GM12878 (cell line): ENCODE measurements around the gene SPTAN1. TPM values are rescaled to one million over a fixed set of nuclear protein-coding genes. Genes with fewer than 3 reads are reported as not detected.

Source experiments
- ATAC-seq: fragments of 200-7000 bp; cut with Tn5 transposase; 3 replicates; pipeline ENCODE4 v1.9.1; 2020; ENCODE audit warnings: mild to moderate bottlenecking, moderate library complexity
- BruUV-seq: library from RNA; stranded (reverse); fragments of 400-500 nt; replicated peaks from 2 replicates; lab custom pipeline; 2021; lab: Mats Ljungman, UMichigan
- CTCF ChIA-PET: fragments of 300-600 bp; sonication (Branson Sonifier 250); formaldehyde crosslinking; extraction: SDS; loops from one replicate; lab custom pipeline; 2021; ENCODE audit warnings: inconsistent platforms; lab: Yijun Ruan, JAX
- POLR2A ChIA-PET: fragments of 350-600 bp; formaldehyde crosslinking; extraction: SDS; loops from one replicate; lab custom pipeline; 2021; ENCODE audit warnings: inconsistent platforms; lab: Charles Lee
- RAD21 ChIA-PET: fragments of 300-600 bp; sonication (Branson Sonifier 250); formaldehyde crosslinking; loops from one replicate; lab custom pipeline; 2023; ENCODE audit warnings: antibody characterized with exemption; ENCODE audit not compliant: unreplicated experiment; lab: Charles Lee
- SMC1A ChIA-PET: fragments of 300-600 bp; sonication (Branson Sonifier 250); formaldehyde crosslinking; loops from one replicate; lab custom pipeline; 2023; ENCODE audit not compliant: unreplicated experiment, uncharacterized antibody; lab: Charles Lee
- DNase-seq: peaks from one replicate; pipeline ENCODE4 v3.0.0-alpha.2; 2011; ENCODE audit warnings: low read depth, low spot score
- FAIRE-seq: peaks from 3 replicates; lab custom pipeline; 2011; peaks lifted over from hg19 to GRCh38; lab: Jason Lieb, UNC
- H2AFZ ChIP-seq: 2 replicates; pipeline ENCODE4 v1.6.0; 2011; ENCODE audit warnings: low read depth, low read length, control low read depth; ENCODE audit not compliant: control insufficient read depth
- H3K27ac ChIP-seq: 2 replicates; pipeline ENCODE4 v1.5.1; 2011; ENCODE audit warnings: control low read depth; ENCODE audit not compliant: control insufficient read depth, insufficient read depth
- H3K27me3 ChIP-seq, 2 experiments: replicated peaks in 1 of 2; 2 replicates each; pipeline versions ENCODE4 v1.6.0 to v1.6.1; 2011; ENCODE audit warnings: low read length in 1 of 2; ENCODE audit not compliant: control insufficient read depth in 2 of 2, insufficient read depth in 2 of 2
- H3K36me3 ChIP-seq, 2 experiments: 2 replicates each; pipeline ENCODE4 v1.5.1; 2011; ENCODE audit warnings: low read length in 1 of 2; ENCODE audit not compliant: control insufficient read depth in 2 of 2, insufficient read depth in 2 of 2
- H3K4me1 ChIP-seq: 2 replicates; pipeline ENCODE4 v1.6.1; 2011; ENCODE audit warnings: mild to moderate bottlenecking, low read length, moderate library complexity, mixed read lengths; ENCODE audit not compliant: control insufficient read depth, insufficient read depth
- H3K4me2 ChIP-seq: 2 replicates; pipeline ENCODE4 v1.6.0; 2011; ENCODE audit warnings: control low read depth; ENCODE audit not compliant: control insufficient read depth, insufficient read depth
- H3K4me3 ChIP-seq: fragments of 200-600 bp; sonication (generic); 2 replicates; pipeline ENCODE4 v1.5.1; 2016
- H3K79me2 ChIP-seq: 2 replicates; pipeline ENCODE4 v1.6.0; 2011; ENCODE audit warnings: low read length; ENCODE audit not compliant: control insufficient read depth, insufficient read depth
- H3K9ac ChIP-seq: 2 replicates; pipeline ENCODE4 v1.8.0; 2011; ENCODE audit warnings: low read length, control low read depth, mixed read lengths; ENCODE audit not compliant: control insufficient read depth, insufficient read depth
- H3K9me3 ChIP-seq: replicated peaks from 3 replicates; pipeline ENCODE4 v1.5.1; 2011; ENCODE audit warnings: mild to moderate bottlenecking, low read length; ENCODE audit not compliant: control insufficient read depth, insufficient read depth
- H4K20me1 ChIP-seq: 2 replicates; pipeline ENCODE4 v1.6.0; 2011; ENCODE audit not compliant: control insufficient read depth, insufficient read depth
- BACH1 ChIP-seq: fragments of 450-650 bp; IDR thresholded peaks from 2 replicates; pipeline ENCODE4 v1.6.1; 2017; ENCODE audit warnings: mild to moderate bottlenecking, borderline replicate concordance
- BMI1 ChIP-seq: fragments of 450-650 bp; IDR thresholded peaks from 2 replicates; pipeline ENCODE4 v1.6.1; 2016; ENCODE audit warnings: mild to moderate bottlenecking, moderate library complexity, borderline replicate concordance
- CTCF ChIP-seq, 3 experiments: IDR thresholded peaks in 2 of 3; conservative IDR thresholded peaks in 1 of 3; 2 replicates each; pipeline ENCODE4 v1.5.1; 2011; ENCODE audit warnings: low read depth in 3 of 3, low read length in 3 of 3, mild to moderate bottlenecking in 3 of 3, control low read depth in 2 of 3, moderate library complexity in 2 of 3, inconsistent platforms in 1 of 3, mixed read lengths in 1 of 3; ENCODE audit not compliant: control insufficient read depth in 2 of 3, insufficient read depth in 1 of 3; ENCODE audit errors: extremely low read depth in 1 of 3
- EP300 ChIP-seq, 2 experiments: fragments of 150-350 bp in 1 of 2; IDR thresholded peaks; 2 replicates each; pipeline ENCODE4 v1.6.1; 2011 to 2012; ENCODE audit warnings: low read depth in 2 of 2, low read length in 2 of 2, borderline replicate concordance in 1 of 2, improper control_type of control experiment in 1 of 2, inconsistent platforms in 1 of 2; ENCODE audit not compliant: control insufficient read depth in 1 of 2
- IRF5 ChIP-seq: fragments of 450-650 bp; IDR thresholded peaks from 2 replicates; pipeline ENCODE4 v1.6.1; 2017; ENCODE audit warnings: borderline replicate concordance
- NR2C1 ChIP-seq: fragments of 450-650 bp; IDR thresholded peaks from 2 replicates; pipeline ENCODE4 v1.6.1; 2017; ENCODE audit warnings: antibody characterized with exemption, mild to moderate bottlenecking, moderate library complexity
- POLR2AphosphoS5 ChIP-seq: IDR thresholded peaks from 2 replicates; pipeline ENCODE4 v1.6.1; 2011; ENCODE audit warnings: mild to moderate bottlenecking, low read length, inconsistent platforms
- POU2F2 ChIP-seq: IDR thresholded peaks from 3 replicates; pipeline ENCODE4 v1.6.1; 2011; ENCODE audit warnings: low read depth, mild to moderate bottlenecking, low read length, borderline replicate concordance
- RFX5 ChIP-seq: IDR thresholded peaks from 2 replicates; pipeline ENCODE4 v1.6.1; 2011; ENCODE audit warnings: low read depth, low read length, improper control_type of control experiment
- SIN3A ChIP-seq: IDR thresholded peaks from 2 replicates; pipeline ENCODE4 v1.6.1; 2012; ENCODE audit warnings: low read depth, low read length, improper control_type of control experiment
- STAT3 ChIP-seq: IDR thresholded peaks from 2 replicates; pipeline ENCODE4 v1.6.1; 2011; ENCODE audit warnings: low read depth, low read length, improper control_type of control experiment
- TARDBP ChIP-seq: IDR thresholded peaks from 2 replicates; pipeline ENCODE4 v1.6.1; 2016; ENCODE audit warnings: borderline replicate concordance
- TBL1XR1 ChIP-seq: IDR thresholded peaks from 2 replicates; pipeline ENCODE4 v1.6.1; 2012; ENCODE audit warnings: low read depth, low read length, improper control_type of control experiment
- USF1 ChIP-seq: IDR thresholded peaks from 2 replicates; pipeline ENCODE4 v1.6.1; 2011; ENCODE audit warnings: borderline replicate concordance, low read depth, mild to moderate bottlenecking, moderate library complexity, mixed read lengths, low read length; ENCODE audit not compliant: insufficient read depth; ENCODE audit errors: extremely low read length
- USF2 ChIP-seq: IDR thresholded peaks from 2 replicates; pipeline ENCODE4 v1.6.1; 2011; ENCODE audit warnings: low read depth, low read length, improper control_type of control experiment, borderline replicate concordance
- WGBS: methylation state at CpG from one replicate; pipeline ENCODE4 v1.1.6; 2016; ENCODE audit warnings: low lambda C conversion rate; ENCODE audit not compliant: insufficient replicate concordance, insufficient coverage; ENCODE audit errors: missing lambda C conversion rate; 5-methylcytosine and 5-hydroxymethylcytosine counted together
- in situ Hi-C: fragments of 300-500 bp; cut with MboI; formaldehyde crosslinking; loops from 9 replicates; pipeline ENCODE4 v1.14.3; 2018; ENCODE audit warnings: mixed read lengths
- intact Hi-C: fragments of 100-400 bp; cut with micrococcal nuclease; formaldehyde crosslinking; loops from one replicate; pipeline ENCODE4 v1.14.2; 2022; ENCODE audit not compliant: unreplicated experiment
- polyA plus RNA-seq, 11 experiments: library from polyadenylated mRNA; depleted of rRNA in 4 of 11; unstranded in 6 of 11; stranded (reverse) in 5 of 11; fragments of >200 nt; fragmentation: Nextera tagmentation in 4 of 11; fragmentation: Illumina TruSeq in 1 of 11; extraction: Ambion mirVana in 4 of 11; extraction: Trizol in 1 of 11; gene quantifications; 1 replicate in 1 of 11; 2 replicates in 10 of 11; pipeline versions ENCODE4 v1.2.1 to v1.2.3, GENCODE V29; 2011 to 2016; ENCODE audit warnings: inconsistent platforms in 2 of 11, missing spikeins in 2 of 11, low read depth in 1 of 11
- total RNA-seq, 4 experiments: library from RNA; depleted of rRNA in 3 of 4; stranded (reverse); fragments of >200 nt in 3 of 4; fragmentation: Illumina TruSeq in 1 of 4; extraction: Trizol in 1 of 4; gene quantifications; 2 replicates each; pipeline versions ENCODE4 v1.2.1 to v1.2.3, GENCODE V29; 2013 to 2021

Gene SPTAN1
- total and polyA plus RNA-seq, 10 of the 15 experiments (the other 5 are each of a cell fraction or from before 2014, with no cell fraction given) = 18.7 to 156 (median 73.6) TPM

- DNase-seq = no peak
- no TSS peak for BruUV-seq
- SMC1A ChIA-PET = interaction anchor here (0.6 kb wide), 2 partner anchors 68 to 1244 kb away, joined by 3 read pairs; no protein-coding TSS in a partner anchor
- TF ChIP-seq STAT3 (no peak), SIN3A (no peak), NR2C1 (no peak), BMI1 (no peak), RFX5 (no peak), USF2 (no peak), TARDBP (no peak), CTCF (IDR thresholded peaks at IDR 0.05 in 2 of 3, conservative IDR thresholded peaks at IDR 0.05 in 1 of 3; ENCODE audit: control insufficient read depth in 2 of 3, extremely low read depth in 1 of 3, insufficient read depth in 1 of 3, low read depth in 3 of 3, low read length in 3 of 3) (no peak), USF1 (no peak), BACH1 (no peak), POLR2AphosphoS5 (no peak), POU2F2 (no peak), IRF5 (no peak), TBL1XR1 (no peak), EP300 (IDR thresholded peaks at IDR 0.05; ENCODE audit: borderline replicate concordance in 1 of 2, control insufficient read depth in 1 of 2, low read depth in 2 of 2, low read length in 2 of 2) (no peak)
Observed at GRCh38 chr9:128638580-128638979, 86.2 kb downstream of the SPTAN1 start.

More at GRCh38 chr9:128638580-128638979, 86.2 kb downstream of the SPTAN1 start:
- FAIRE-seq = no peak
- 98% methylated on average over 4 of the region's 4 CpGs for WGBS
- ChIA-PET CTCF (interaction anchor here (0.7 to 1.3 kb wide), 4 partner anchors 34 to 290 kb away, joined by 3 read pairs; partner anchors contain the start of gene PKN3), RAD21 (interaction anchor here (0.6 kb wide), 1 partner anchor 15 kb away, joined by 3 read pairs; no protein-coding TSS in a partner anchor), POLR2A (interaction anchor here (1.1 to 1.5 kb wide), 2 partner anchors 45 to 88 kb away, joined by 3 to 4 read pairs; no protein-coding TSS in a partner anchor)
- Histone ChIP-seq H3K27ac (no peak overlapping the region), H2AFZ (no peak overlapping the region), H3K4me1 (peaks cover 2% of the 10 kb centered on the region), H3K36me3 (peaks cover 0 to 4% of the 10 kb centered on the region in 2 experiments; a peak in 3 of 4 replicates), H3K9ac (no peak overlapping the region), H4K20me1 (no peaks in the 10 kb centered on the region), H3K4me3 (no peak overlapping the region), H3K4me2 (no peak overlapping the region), H3K27me3 (no peaks in the 10 kb centered on the region), H3K79me2 (no peaks in the 10 kb centered on the region; the same call in 1 of the 2 replicates), H3K9me3 (no peaks in the 10 kb centered on the region)
- intact Hi-C loops (no loop called here), in situ Hi-C loops (no loop called here)
- no peak for ATAC-seq
